DND-41 (cell line): ENCODE results near the gene SDHB.

Experiments used
- CTCF ChIP-seq: IDR thresholded peaks from 2 replicates; pipeline ENCODE4 v1.5.1; 2012; ENCODE audit warnings: borderline replicate concordance, low read length, moderate library complexity, mild to moderate bottlenecking; ENCODE audit not compliant: poor library complexity, severe bottlenecking; ENCODE audit errors: extremely low read depth
- EZH2 ChIP-seq: IDR thresholded peaks from 3 replicates; pipeline ENCODE4 v1.6.1; 2012; ENCODE audit warnings: borderline replicate concordance, low read depth, mild to moderate bottlenecking, moderate library complexity, low read length, inconsistent platforms; ENCODE audit not compliant: severe bottlenecking

- TF ChIP-seq CTCF, result no peak
- no peak for TF ChIP-seq EZH2
Measured at GRCh38 chr1:17082761-17083160, 28.9 kb upstream of the SDHB start.
